NCI-H2196 (cell line): ENCODE results near the gene SNAP25.

ENCODE experiments used
- DNase-seq: peaks from one replicate; lab custom pipeline; 2025; ENCODE audit not compliant: unreplicated experiment; lab: John Stamatoyannopoulos, UW

SNAP25 gene

GRCh38 chr20:10303852-10304251, 85.2 kb downstream of the SNAP25 start:
- no peak for DNase-seq

DNA sequence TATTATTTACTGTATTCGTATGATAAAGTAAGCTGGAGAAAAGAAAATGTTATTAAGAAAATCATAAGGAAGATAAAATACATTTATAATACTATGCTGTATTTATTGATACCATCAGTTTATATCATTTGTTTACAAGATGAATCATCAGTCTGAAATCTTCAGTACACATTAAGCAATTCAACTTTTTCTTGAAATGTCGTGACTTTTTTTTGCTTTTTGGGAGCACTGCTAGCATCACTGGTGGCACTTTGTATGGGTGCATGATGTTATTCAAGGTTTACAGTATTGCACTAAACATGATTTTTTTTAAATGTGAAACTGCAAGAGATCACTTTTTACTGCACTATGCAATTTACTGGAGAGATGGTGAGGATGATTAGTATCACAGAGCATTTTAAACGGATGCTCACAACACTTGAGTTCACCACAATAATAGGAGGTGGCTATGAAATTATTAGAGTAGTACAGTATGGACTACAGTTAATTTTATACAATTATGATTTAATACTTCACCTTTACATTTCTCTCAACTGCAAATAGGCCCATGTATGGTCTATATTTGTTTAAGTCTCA, 85.9 kb downstream of the SNAP25 start:
- no peak for DNase-seq

DNA sequence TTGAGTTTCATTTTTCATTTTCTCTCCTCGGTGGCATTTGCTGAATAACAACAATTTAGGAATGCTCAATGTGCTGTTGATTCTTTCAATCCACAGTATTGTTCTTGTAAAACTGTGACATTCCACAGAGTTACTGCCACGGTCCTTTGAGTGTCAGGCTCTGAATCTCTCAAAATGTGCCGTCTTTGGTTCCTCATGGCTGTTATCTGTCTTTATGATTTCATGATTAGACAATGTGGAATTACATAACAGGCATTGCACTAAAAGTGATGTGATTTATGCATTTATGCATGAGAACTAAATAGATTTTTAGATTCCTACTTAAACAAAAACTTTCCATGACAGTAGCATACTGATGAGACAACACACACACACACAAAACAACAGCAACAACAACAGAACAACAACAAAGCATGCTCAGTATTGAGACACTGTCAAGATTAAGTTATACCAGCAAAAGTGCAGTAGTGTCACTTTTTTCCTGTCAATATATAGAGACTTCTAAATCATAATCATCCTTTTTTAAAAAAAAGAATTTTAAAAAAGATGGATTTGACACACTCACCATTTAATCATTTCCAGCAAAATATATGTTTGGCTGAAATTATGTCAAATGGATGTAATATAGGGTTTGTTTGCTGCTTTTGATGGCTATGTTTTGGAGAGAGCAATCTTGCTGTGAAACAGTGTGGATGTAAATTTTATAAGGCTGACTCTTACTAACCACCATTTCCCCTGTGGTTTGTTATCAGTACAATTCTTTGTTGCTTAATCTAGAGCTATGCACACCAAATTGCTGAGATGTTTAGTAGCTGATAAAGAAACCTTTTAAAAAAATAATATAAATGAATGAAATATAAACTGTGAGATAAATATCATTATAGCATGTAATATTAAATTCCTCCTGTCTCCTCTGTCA, 88.1 kb downstream of the SNAP25 start:
- DNase-seq, result no peak

DNA sequence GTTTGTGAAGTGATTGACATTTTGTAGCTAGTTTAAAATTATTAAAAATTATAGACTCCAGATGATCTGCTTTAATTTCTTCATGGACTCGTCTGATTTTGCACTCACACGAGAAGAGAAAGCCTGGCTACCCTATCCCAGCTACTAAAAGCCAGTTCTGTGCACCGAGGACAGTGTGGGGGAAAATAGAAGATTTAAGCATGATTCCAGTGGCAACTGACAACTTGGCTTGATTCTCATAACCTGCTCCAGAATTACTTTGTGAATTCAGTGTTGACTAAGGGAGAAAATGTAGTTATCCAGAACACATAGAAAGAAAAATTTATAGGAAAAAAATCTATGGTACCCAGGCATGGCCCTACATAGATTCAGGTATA, 88.7 kb downstream of the SNAP25 start:
- no peak for DNase-seq

DNA sequence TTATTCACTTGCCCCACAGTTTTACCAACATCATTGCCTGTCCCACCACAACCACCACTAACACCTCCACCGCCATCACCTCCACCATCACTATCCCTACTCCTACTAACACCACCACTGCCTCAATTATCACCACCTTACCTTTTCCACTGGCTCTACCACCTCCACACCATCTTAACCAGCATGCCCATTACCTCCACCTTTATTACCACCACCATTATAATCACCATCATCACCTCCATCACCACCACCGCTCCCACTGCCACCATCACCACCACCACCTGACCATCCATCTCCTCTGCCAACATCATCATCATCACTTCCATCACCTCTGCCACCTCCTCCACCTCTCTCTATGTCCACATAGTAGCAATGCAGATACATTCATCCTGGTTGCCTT, 90.0 kb downstream of the SNAP25 start:
- no peak for DNase-seq

DNA sequence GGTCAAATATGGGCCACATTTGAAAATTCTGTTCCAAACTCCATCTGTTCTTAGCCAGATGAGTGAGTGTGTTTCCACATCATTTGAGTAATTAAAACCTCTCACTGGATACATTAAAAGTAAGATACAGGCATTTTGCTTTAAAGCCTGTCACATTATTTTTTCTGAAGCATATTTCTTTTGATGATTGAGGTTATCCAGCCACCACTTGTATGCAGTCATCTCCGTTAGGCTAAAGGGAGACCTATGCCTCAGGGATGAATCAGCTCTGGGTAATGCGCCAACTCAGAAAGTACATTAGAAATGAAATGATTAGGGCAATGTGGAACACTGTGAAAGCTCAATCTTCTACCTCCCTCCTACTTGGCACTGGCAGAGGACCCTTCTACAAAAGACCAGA, 90.7 kb downstream of the SNAP25 start:
- no peak for DNase-seq

GRCh38 chr20:10312111-10312510, 93.5 kb downstream of the SNAP25 start:
- DNase-seq, result no peak

DNA sequence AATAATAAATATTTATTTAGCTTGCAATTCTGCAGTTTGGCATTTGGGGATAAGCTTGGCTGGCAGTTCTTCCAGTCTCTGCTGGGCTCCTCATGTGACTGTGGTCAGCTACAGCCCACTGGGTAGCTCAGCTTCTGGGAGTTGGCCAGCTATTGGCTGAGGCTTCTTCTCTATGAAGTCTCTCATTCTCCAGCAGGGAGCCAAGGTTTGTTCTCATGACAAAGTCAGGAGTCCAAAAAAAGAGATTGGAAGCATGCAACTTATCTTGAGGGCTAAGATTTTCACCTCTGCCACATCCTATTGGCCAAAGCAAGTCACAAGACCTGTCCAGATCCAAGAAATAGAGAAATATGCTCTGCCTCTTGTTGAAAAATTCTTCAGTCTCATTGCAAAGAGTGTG, 94.6 kb downstream of the SNAP25 start:
- no peak for DNase-seq

GRCh38 chr20:10313701-10314100, 95.1 kb downstream of the SNAP25 start:
- no peak for DNase-seq

DNA sequence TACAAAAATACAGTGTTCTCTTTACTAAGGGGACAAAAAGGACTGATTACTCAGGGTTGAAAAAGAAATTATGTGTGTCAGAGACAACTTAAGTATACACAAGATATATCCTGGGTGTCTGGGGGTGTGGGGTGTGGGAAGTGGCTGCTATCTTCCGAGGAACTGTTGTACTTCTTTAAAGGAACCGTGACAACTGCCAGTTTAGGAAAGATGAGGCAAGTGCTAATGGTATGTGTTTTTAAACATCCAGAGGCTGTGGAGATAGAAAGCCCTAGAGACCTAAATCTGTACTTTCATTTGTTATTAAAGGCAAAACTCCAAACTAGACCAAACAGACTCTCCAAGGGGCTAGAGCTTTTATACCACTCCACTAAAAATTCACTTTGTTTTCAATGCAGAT, 95.6 kb downstream of the SNAP25 start:
- no peak for DNase-seq

- no peak for DNase-seq
Observed at GRCh38 chr20:10315138-10315537, 96.5 kb downstream of the SNAP25 start.

- no peak for DNase-seq
Observed at GRCh38 chr20:10316582-10316981, 98.0 kb downstream of the SNAP25 start.

GRCh38 chr20:10318291-10319024, 99.8 kb downstream of the SNAP25 start:
- DNase-seq, result no peak

DNA sequence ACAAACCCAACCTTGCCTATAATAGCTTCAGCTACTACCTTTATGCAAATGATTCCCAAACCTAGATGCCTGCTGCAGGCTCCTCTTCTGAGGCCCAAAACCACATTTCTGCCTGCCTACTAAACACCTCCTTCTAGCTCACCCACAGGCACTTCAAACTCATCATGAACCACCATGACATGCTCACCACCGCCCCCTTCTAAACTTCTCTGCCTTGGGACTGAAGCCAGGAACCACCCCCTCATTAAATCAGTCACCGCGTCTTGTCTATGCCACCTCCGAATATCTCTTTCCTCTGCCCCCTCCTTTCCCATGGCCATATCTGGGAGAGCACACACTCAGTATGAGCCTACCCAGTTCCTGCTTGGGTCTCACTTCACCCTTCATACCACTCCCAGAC, 101.2 kb downstream of the SNAP25 start:
- no peak for DNase-seq

GRCh38 chr20:10321138-10321717, 102.6 kb downstream of the SNAP25 start:
- no peak for DNase-seq

DNA sequence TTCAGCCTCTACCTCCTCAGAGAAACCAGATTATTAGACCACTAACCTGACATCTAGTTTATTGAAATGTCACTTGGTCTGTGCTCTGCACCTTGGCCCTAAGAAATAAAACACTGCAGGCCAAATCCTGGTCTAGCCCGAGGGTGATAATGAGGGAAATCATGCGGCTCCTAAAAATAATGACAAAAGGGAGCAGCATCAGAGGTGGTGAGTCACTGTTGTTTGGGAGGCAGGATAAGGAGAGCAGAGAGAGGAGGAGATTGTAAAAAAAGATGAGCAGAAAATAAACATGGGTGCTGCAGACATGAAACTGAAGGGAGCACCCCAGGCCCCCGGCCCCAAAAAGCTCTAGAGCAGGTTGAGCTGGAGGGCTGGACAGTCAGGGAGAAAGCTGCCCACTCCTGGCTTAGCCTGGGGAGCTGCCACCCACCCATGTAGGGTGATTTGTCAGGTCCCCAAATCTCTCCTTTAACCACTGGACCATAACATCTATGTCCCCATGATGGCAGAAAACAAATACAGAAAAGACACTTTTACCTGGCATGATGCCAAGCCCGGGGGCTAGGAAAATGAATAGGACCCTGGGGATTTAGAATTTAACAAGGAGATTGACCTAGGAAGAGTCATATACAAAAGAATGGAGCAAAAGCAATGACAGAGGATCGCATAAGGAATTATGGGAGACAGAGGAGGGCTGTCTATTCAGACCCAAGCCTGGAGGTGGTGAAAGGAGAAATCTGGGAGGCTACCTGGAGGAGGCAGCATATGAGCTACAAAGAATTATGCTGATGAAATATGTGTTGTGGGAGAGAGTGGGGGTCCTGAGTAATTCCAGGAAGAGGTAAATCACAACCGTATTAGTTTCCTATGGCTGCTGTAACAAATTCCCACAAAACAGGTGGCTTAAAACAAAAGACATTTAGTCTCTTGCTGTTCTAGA, 103.7 kb downstream of the SNAP25 start:
- no peak for DNase-seq

GRCh38 chr20:10323729-10324128, 105.1 kb downstream of the SNAP25 start:
- no peak for DNase-seq

GRCh38 chr20:10324198-10324847, 105.7 kb downstream of the SNAP25 start:
- DNase-seq, result no peak

DNA sequence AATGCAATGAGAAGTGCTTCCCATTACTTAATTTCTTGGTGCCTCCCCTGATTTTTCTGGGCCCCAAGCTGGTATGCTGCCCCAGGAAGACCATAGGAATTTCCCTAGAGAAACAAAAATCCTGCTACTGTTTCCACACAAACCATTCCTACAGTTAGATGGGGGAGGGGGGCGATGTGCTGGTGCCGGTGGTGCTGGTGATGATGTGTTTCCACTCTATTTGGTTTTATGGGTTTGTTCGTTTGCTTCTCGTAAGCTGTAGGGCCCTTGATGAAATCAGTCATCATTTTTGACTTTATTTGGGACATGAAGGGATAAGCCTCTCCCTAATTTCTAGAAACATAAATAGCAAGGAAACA, 110.2 kb downstream of the SNAP25 start:
- DNase-seq, result no peak

- no peak for DNase-seq
Observed at GRCh38 chr20:10329387-10330005, 110.9 kb downstream of the SNAP25 start.
